Gastrocnemius medialis (tissue), 4 donors: Measurements from ENCODE around the gene NDUFB8.

Source experiments
- POLR2A ChIP-seq, 2 donors: fragments of 450-650 bp; IDR thresholded peaks; one replicate each; pipeline ENCODE4 v1.6.1; 2017; ENCODE audit warnings: antibody characterized with exemption in 2 of 2, mild to moderate bottlenecking in 2 of 2, moderate library complexity in 2 of 2
- TF ChIP-seq, protein P1 (sequence below), 5 experiments: fragments of 450-650 bp in 3 of 5; fragments of 200-600 bp in 2 of 5; sonication (generic) in 2 of 5; IDR thresholded peaks in 4 of 5; conservative IDR thresholded peaks in 1 of 5; 1 replicate in 4 of 5; 2 replicates in 1 of 5; pipeline ENCODE4 v1.5.1; 2016 to 2019; ENCODE audit warnings: antibody characterized with exemption in 5 of 5, mild to moderate bottlenecking in 3 of 5, moderate library complexity in 3 of 5

DNA sequence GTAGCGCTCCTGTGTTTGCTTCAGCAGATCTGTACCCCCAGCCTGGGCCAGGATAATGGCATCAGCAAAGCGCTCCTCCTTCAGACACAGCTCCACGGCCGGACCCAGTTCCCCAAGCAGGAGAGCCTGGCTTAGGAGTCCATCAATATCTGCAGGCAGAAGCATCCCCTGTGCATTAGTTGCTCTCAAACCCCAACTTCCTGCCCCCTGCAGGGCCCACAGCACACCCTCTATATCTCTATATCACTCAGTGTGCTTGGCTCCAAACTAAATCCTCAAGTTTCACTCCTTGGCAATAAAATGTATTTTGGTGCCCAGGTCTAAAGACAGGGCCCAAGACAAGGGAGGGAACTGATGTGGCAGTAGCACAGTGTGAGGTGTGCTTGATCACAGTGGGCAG is 31.6 kb downstream of the NDUFB8 start:
- TF ChIP-seq, protein P1, sequence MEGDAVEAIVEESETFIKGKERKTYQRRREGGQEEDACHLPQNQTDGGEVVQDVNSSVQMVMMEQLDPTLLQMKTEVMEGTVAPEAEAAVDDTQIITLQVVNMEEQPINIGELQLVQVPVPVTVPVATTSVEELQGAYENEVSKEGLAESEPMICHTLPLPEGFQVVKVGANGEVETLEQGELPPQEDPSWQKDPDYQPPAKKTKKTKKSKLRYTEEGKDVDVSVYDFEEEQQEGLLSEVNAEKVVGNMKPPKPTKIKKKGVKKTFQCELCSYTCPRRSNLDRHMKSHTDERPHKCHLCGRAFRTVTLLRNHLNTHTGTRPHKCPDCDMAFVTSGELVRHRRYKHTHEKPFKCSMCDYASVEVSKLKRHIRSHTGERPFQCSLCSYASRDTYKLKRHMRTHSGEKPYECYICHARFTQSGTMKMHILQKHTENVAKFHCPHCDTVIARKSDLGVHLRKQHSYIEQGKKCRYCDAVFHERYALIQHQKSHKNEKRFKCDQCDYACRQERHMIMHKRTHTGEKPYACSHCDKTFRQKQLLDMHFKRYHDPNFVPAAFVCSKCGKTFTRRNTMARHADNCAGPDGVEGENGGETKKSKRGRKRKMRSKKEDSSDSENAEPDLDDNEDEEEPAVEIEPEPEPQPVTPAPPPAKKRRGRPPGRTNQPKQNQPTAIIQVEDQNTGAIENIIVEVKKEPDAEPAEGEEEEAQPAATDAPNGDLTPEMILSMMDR (IDR thresholded peaks at IDR 0.05 in 4 of 5, conservative IDR thresholded peaks at IDR 0.05 in 1 of 5): no peak
- TF ChIP-seq POLR2A (IDR thresholded peaks at IDR 0.05): no peak
